K562 (cell line): ENCODE data around the gene ADAR. TPM values are rescaled to one million over a fixed set of nuclear protein-coding genes. Genes with fewer than 3 reads are reported as not detected.
A peak's percentile ranks its signal among the peaks of the same experiment; 100 is the strongest.

Experiments used
- ILF3 ChIP-seq: fragments of 450-650 bp; IDR thresholded peaks from 2 replicates; pipeline ENCODE4 v1.6.1; 2018; ENCODE audit warnings: antibody characterized with exemption, mild to moderate bottlenecking, moderate library complexity, borderline replicate concordance
- PHF20 ChIP-seq: fragments of 450-650 bp; IDR thresholded peaks from 2 replicates; pipeline ENCODE4 v1.6.1; 2018; ENCODE audit not compliant: partially characterized antibody
- POLR2AphosphoS5 ChIP-seq: IDR thresholded peaks from 2 replicates; pipeline ENCODE4 v1.6.1; 2011; ENCODE audit warnings: mild to moderate bottlenecking, low read depth, low read length, moderate library complexity; ENCODE audit not compliant: control insufficient read depth, insufficient read depth
- PRMT5 ChIP-seq: sonication (generic); formaldehyde crosslinking; IDR thresholded peaks from 2 replicates; pipeline ENCODE4 v1.5.0; 2020; ENCODE audit warnings: missing genetic modification reagents
- RHOXF2B ChIP-seq: fragments of 250-450 bp; sonication (Bioruptor Pico); conservative IDR thresholded peaks from 2 replicates; pipeline ENCODE4 v1.5.1; 2021
- U2AF1 ChIP-seq: fragments of 200-400 bp; formaldehyde crosslinking; optimal IDR thresholded peaks from 2 replicates; pipeline ENCODE3; 2017; ENCODE audit warnings: mild to moderate bottlenecking, low read depth, low read length, moderate library complexity
- ZFP30 ChIP-seq: fragments of 250-450 bp; sonication (Bioruptor Pico); IDR thresholded peaks from 2 replicates; pipeline ENCODE4 v1.8.0; 2022; ENCODE audit warnings: moderate library complexity, mild to moderate bottlenecking, inconsistent platforms, borderline replicate concordance
- polyA plus RNA-seq, 8 experiments: library from polyadenylated mRNA; depleted of rRNA in 4 of 8; stranded (reverse) in 5 of 8; unstranded in 3 of 8; fragments of >200 nt; fragmentation: Nextera tagmentation in 2 of 8; fragmentation: Illumina TruSeq in 1 of 8; extraction: Ambion mirVana in 2 of 8; extraction: Trizol in 1 of 8; gene quantifications; 2 replicates each; pipeline versions ENCODE4 v1.2.1 to v1.2.3, GENCODE V29; 2011 to 2014; ENCODE audit warnings: inconsistent platforms in 1 of 8, missing spikeins in 1 of 8
- total RNA-seq, 7 experiments: library from RNA; depleted of rRNA in 6 of 7; stranded (reverse); fragments of >200 nt in 6 of 7; fragmentation: Illumina TruSeq in 2 of 7; extraction: Trizol in 2 of 7; gene quantifications; 2 replicates each; pipeline versions ENCODE4 v1.2.1 to v1.2.3, GENCODE V29; 2011 to 2021; ENCODE audit warnings: low replicate concordance in 1 of 7
- TF ChIP-seq, protein P1 (sequence below): fragments of 250-450 bp; sonication (Bioruptor Pico); IDR thresholded peaks from 2 replicates; pipeline ENCODE4 v1.4.0; 2020; ENCODE audit warnings: borderline replicate concordance
- TF ChIP-seq, protein P2 (sequence below), 2 experiments: fragments of 450-650 bp; formaldehyde crosslinking in 1 of 2; IDR thresholded peaks; 2 replicates each; pipeline versions ENCODE4 v1.4.0 to v1.6.1; 2014 to 2020; ENCODE audit warnings: mild to moderate bottlenecking in 2 of 2, borderline replicate concordance in 1 of 2, low read depth in 1 of 2
- TF ChIP-seq, protein P3 (sequence below): sonication (generic); formaldehyde crosslinking; IDR thresholded peaks from 2 replicates; pipeline ENCODE4 v1.8.0; 2023; ENCODE audit warnings: missing genetic modification reagents, mild to moderate bottlenecking, borderline replicate concordance

Gene ADAR
- total and polyA plus RNA-seq, 9 of the 15 experiments (the other 6 are each of a cell fraction or from before 2014, with no cell fraction given), result 30.1 to 123 (median 60.2) TPM

DNA sequence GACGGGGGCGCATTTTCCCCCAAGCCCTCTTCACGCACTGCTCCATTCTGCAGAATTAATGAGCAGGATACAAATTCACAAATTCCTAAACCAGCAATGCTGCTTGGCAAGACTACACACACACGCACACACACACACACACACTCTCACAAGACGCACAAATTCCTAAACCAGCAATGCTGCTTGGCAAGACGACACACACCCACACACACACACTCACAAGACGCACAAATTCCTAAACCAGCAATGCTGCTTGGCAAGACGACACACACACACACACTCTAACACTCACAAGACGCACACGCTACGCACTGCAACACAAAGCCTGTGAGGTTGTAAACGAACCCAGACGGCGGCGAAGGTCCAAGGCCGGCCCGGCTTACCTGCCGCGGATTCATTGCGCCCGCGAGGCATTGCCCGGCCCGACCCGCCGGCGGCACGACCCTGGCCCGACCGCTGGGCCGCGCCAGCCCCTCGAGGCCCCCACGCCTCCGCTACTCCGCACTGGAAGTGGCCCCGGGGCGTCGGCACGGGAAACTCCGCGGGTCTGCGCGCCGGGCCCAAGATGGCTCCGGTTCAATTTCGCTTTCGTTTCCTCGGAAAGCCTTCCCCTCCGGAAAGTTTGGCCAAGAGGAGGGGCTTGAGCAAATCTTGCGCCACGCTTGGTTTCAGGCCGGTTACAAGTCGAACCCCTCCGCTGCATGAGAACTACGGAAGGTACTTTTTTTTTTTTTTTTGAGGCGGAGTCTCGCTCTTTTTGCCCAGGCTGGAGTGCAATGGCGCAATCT is at the start of gene ADAR (continued):
- TF ChIP-seq ILF3 (no peak), ZFP30 (no peak), POLR2AphosphoS5 (no peak), U2AF1 (no peak), RHOXF2B (CRISPR knock-in tag) (0 out of 2 replicates have a peak, but pooled peaks have one; percentile 39), PRMT5 (CRISPR knock-in tag) (no peak), PHF20 (peak; percentile 10)
- TF ChIP-seq, protein P1, sequence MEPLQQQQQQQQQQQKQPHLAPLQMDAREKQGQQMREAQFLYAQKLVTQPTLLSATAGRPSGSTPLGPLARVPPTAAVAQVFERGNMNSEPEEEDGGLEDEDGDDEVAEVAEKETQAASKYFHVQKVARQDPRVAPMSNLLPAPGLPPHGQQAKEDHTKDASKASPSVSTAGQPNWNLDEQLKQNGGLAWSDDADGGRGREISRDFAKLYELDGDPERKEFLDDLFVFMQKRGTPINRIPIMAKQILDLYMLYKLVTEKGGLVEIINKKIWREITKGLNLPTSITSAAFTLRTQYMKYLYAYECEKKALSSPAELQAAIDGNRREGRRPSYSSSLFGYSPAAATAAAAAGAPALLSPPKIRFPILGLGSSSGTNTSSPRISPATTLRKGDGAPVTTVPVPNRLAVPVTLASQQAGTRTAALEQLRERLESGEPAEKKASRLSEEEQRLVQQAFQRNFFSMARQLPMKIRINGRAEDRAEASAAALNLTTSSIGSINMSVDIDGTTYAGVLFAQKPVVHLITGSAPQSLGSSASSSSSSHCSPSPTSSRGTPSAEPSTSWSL (CRISPR knock-in tag), result no peak
- TF ChIP-seq, protein P2, sequence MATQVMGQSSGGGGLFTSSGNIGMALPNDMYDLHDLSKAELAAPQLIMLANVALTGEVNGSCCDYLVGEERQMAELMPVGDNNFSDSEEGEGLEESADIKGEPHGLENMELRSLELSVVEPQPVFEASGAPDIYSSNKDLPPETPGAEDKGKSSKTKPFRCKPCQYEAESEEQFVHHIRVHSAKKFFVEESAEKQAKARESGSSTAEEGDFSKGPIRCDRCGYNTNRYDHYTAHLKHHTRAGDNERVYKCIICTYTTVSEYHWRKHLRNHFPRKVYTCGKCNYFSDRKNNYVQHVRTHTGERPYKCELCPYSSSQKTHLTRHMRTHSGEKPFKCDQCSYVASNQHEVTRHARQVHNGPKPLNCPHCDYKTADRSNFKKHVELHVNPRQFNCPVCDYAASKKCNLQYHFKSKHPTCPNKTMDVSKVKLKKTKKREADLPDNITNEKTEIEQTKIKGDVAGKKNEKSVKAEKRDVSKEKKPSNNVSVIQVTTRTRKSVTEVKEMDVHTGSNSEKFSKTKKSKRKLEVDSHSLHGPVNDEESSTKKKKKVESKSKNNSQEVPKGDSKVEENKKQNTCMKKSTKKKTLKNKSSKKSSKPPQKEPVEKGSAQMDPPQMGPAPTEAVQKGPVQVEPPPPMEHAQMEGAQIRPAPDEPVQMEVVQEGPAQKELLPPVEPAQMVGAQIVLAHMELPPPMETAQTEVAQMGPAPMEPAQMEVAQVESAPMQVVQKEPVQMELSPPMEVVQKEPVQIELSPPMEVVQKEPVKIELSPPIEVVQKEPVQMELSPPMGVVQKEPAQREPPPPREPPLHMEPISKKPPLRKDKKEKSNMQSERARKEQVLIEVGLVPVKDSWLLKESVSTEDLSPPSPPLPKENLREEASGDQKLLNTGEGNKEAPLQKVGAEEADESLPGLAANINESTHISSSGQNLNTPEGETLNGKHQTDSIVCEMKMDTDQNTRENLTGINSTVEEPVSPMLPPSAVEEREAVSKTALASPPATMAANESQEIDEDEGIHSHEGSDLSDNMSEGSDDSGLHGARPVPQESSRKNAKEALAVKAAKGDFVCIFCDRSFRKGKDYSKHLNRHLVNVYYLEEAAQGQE (IDR thresholded peaks at IDR 0.05; ENCODE audit: borderline replicate concordance), result no peak
- TF ChIP-seq, protein P2 (CRISPR knock-in tag; IDR thresholded peaks at IDR 0.05; ENCODE audit: low read depth), result peak; percentile 60; the same call in 1 of the 2 replicates
- TF ChIP-seq, protein P3, sequence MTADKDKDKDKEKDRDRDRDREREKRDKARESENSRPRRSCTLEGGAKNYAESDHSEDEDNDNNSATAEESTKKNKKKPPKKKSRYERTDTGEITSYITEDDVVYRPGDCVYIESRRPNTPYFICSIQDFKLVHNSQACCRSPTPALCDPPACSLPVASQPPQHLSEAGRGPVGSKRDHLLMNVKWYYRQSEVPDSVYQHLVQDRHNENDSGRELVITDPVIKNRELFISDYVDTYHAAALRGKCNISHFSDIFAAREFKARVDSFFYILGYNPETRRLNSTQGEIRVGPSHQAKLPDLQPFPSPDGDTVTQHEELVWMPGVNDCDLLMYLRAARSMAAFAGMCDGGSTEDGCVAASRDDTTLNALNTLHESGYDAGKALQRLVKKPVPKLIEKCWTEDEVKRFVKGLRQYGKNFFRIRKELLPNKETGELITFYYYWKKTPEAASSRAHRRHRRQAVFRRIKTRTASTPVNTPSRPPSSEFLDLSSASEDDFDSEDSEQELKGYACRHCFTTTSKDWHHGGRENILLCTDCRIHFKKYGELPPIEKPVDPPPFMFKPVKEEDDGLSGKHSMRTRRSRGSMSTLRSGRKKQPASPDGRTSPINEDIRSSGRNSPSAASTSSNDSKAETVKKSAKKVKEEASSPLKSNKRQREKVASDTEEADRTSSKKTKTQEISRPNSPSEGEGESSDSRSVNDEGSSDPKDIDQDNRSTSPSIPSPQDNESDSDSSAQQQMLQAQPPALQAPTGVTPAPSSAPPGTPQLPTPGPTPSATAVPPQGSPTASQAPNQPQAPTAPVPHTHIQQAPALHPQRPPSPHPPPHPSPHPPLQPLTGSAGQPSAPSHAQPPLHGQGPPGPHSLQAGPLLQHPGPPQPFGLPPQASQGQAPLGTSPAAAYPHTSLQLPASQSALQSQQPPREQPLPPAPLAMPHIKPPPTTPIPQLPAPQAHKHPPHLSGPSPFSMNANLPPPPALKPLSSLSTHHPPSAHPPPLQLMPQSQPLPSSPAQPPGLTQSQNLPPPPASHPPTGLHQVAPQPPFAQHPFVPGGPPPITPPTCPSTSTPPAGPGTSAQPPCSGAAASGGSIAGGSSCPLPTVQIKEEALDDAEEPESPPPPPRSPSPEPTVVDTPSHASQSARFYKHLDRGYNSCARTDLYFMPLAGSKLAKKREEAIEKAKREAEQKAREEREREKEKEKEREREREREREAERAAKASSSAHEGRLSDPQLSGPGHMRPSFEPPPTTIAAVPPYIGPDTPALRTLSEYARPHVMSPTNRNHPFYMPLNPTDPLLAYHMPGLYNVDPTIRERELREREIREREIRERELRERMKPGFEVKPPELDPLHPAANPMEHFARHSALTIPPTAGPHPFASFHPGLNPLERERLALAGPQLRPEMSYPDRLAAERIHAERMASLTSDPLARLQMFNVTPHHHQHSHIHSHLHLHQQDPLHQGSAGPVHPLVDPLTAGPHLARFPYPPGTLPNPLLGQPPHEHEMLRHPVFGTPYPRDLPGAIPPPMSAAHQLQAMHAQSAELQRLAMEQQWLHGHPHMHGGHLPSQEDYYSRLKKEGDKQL (CRISPR knock-in tag), result no peak
